RWPE1 (cell line): ENCODE measurements around the gene HMGB2.

Source experiments
- CTCF ChIA-PET: fragments of 350-600 bp; sonication (Branson Sonifier 250); formaldehyde crosslinking; extraction: SDS; loops from one replicate; lab custom pipeline; 2021; lab: Yijun Ruan, JAX
- POLR2A ChIA-PET: fragments of 400-600 bp; formaldehyde crosslinking; extraction: SDS; loops from one replicate; lab custom pipeline; 2020; ENCODE audit warnings: antibody characterized with exemption; ENCODE audit not compliant: low non-redundant PET; lab: Yijun Ruan, JAX
- DNase-seq: peaks from one replicate; pipeline ENCODE4 v3.0.0; 2012; ENCODE audit warnings: low spot score
- H3K27ac ChIP-seq: fragments of 450-650 bp; 2 replicates; pipeline ENCODE4 v1.5.1; 2017
- CTCF ChIP-seq: fragments of 450-650 bp; conservative IDR thresholded peaks from 2 replicates; pipeline ENCODE4 v1.5.1; 2017; ENCODE audit warnings: low read depth, mild to moderate bottlenecking

The HMGB2 gene

GRCh38 chr4:173288698-173289352 is 45.3 kb downstream of the HMGB2 start:
- ChIA-PET POLR2A (no interaction called here), CTCF (no interaction called here)
- no peak for TF ChIP-seq CTCF
- no peak overlapping the region for H3K27ac ChIP-seq
- no peak for DNase-seq

- CTCF ChIA-PET, result interaction anchor here (0.6 kb wide), 1 partner anchor 154 kb away, joined by 4 read pairs; no protein-coding TSS in a partner anchor
- TF ChIP-seq CTCF, result peak; percentile 46
- no peak overlapping the region for H3K27ac ChIP-seq
- peak; percentile 11 for DNase-seq
- POLR2A ChIA-PET, result no interaction called here
These were observed 45.9 kb downstream of the HMGB2 start for GRCh38 chr4:173288296-173288695.

DNA sequence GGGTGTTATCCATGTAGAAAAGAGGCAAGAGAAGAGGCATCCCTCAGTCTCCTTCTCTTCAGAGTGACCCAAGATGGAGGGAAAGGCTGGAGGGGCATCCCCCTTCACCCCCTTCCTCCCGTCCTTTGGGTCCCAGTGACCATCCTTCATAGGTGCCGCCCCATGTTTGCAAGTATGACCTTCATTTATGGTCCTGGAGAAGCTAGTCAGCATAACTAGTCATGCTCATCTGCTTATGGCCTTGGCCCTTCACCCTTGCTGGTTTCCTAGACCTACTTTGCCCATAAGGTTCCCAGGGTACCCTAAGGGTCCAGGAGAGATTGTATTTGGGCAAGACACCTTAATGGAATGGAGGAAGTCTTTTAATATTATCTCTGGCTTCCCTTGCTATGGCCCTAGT is 46.7 kb downstream of the HMGB2 start:
- DNase-seq, result no peak
- TF ChIP-seq CTCF, result no peak
- no peak overlapping the region for H3K27ac ChIP-seq
- ChIA-PET POLR2A (no interaction called here), CTCF (interaction anchor here (0.6 kb wide), 1 partner anchor 155 kb away, joined by 4 read pairs; no protein-coding TSS in a partner anchor)

DNA sequence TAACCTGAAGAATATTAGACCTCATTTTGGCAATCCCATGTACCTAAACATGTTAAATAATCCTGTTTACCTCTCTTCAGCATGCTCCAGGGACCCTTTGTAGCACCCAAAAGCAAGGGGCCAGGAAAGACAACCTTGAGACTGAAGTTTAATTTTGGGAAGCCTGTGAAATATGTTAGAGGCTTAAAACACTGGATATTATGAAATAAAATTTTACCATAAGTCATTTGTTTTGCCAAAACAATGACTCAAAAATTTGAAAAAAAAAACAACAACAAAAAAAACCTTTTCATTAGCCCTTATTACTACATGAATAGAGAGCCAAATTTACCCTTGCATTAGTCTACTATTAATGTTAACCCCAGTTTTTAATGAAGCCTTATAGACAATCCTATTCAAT is 49.7 kb downstream of the HMGB2 start:
- CTCF ChIA-PET, result no interaction called here
- POLR2A ChIA-PET, result no interaction called here
- no peak overlapping the region for H3K27ac ChIP-seq
- no peak for DNase-seq
- no peak for TF ChIP-seq CTCF

GRCh38 chr4:173282626-173283025 is 51.5 kb downstream of the HMGB2 start:
- CTCF ChIA-PET, result no interaction called here
- no peak for TF ChIP-seq CTCF
- POLR2A ChIA-PET, result no interaction called here
- DNase-seq, result no peak
- H3K27ac ChIP-seq, result no peak overlapping the region

DNA sequence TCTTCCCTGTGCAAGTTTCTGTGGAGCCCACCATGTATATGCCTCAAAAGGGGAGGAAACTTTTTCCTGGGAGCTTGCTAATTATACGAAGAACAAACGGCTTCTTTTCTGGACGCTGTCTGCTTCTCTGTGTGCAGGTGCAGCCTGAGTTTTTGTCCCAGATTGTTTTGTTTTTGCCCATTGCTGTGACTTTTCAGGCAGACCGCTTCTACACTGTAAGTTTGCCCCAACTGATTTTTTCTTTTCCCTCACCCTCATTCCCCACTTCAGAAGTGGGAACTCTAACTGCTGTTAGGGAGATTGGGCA is 51.9 kb downstream of the HMGB2 start:
- POLR2A ChIA-PET, result no interaction called here
- CTCF ChIA-PET, result interaction anchor here (1.9 kb wide), 1 partner anchor 269 kb away, joined by 6 read pairs; no protein-coding TSS in a partner anchor
- no peak for TF ChIP-seq CTCF
- no peak for DNase-seq
- H3K27ac ChIP-seq, result no peak overlapping the region
